Gastrocnemius medialis (tissue), 4 donors: ENCODE data around the gene SLC6A19. TPM values are rescaled to one million over a fixed set of nuclear protein-coding genes. Genes with fewer than 3 reads are reported as not detected.

Experiments
- ATAC-seq, 2 donors: fragments of 150-250 bp; one replicate each; pipeline ENCODE4 v1.9.1; 2016
- DNase-seq, 2 donors: peaks; one replicate each; pipeline ENCODE4 v3.0.0-alpha.2; 2019
- H3K27ac ChIP-seq, 4 donors: fragments of 200-600 bp; sonication (generic); 1 replicate in 1 of 4; 2 replicates in 3 of 4; pipeline ENCODE4 v1.5.1; 2016 to 2018; ENCODE audit warnings: mild to moderate bottlenecking in 2 of 4, moderate library complexity in 1 of 4
- H3K27me3 ChIP-seq, 3 donors: fragments of 200-600 bp; sonication (generic) in 2 of 3; 1 replicate in 1 of 3; 2 replicates in 2 of 3; pipeline versions ENCODE4 v1.5.1 to v1.6.0; 2016 to 2019; ENCODE audit warnings: mild to moderate bottlenecking in 1 of 3, moderate library complexity in 1 of 3
- H3K36me3 ChIP-seq, 2 donors: fragments of 200-600 bp; sonication (generic) in 1 of 2; one replicate each; pipeline ENCODE4 v1.5.1; 2017 to 2018
- H3K4me1 ChIP-seq, 2 donors: fragments of 200-600 bp; sonication (generic) in 1 of 2; one replicate each; pipeline ENCODE4 v1.5.1; 2016 to 2017; ENCODE audit warnings: mild to moderate bottlenecking in 2 of 2
- H3K4me3 ChIP-seq, 4 donors: fragments of 200-600 bp; sonication (generic) in 3 of 4; 1 replicate in 1 of 4; 2 replicates in 3 of 4; pipeline ENCODE4 v1.5.1; 2016 to 2019; ENCODE audit warnings: mild to moderate bottlenecking in 2 of 4
- H3K9me3 ChIP-seq, 3 donors: fragments of 200-600 bp; sonication (generic) in 2 of 3; 1 replicate in 1 of 3; 2 replicates in 2 of 3; pipeline ENCODE4 v1.5.1; 2016 to 2019
- POLR2A ChIP-seq, 2 donors: fragments of 450-650 bp; IDR thresholded peaks; one replicate each; pipeline ENCODE4 v1.6.1; 2017; ENCODE audit warnings: antibody characterized with exemption in 2 of 2, mild to moderate bottlenecking in 2 of 2, moderate library complexity in 2 of 2
- in situ Hi-C, 4 donors: fragments of 200-750 bp; cut with MboI; loops; one replicate each; pipeline versions ENCODE4 v1.15.0 to v1.8.0; 2017; ENCODE audit warnings: low sequenced_read_pairs in 4 of 4
- intact Hi-C: fragments of 100-400 bp; cut with DNase I; formaldehyde crosslinking; loops from one replicate; pipeline ENCODE4 v1.15.1; 2023; ENCODE audit warnings: low total_unique reads
- total RNA-seq, 4 donors: library from RNA; depleted of rRNA; stranded (reverse); fragments of >200 nt; gene quantifications; one replicate each; pipeline versions ENCODE4 v1.1.0 to v1.2.3, GENCODE V29; 2016
- TF ChIP-seq, protein P1 (sequence below), 5 experiments: fragments of 450-650 bp in 3 of 5; fragments of 200-600 bp in 2 of 5; sonication (generic) in 2 of 5; IDR thresholded peaks in 4 of 5; conservative IDR thresholded peaks in 1 of 5; 1 replicate in 4 of 5; 2 replicates in 1 of 5; pipeline ENCODE4 v1.5.1; 2016 to 2019; ENCODE audit warnings: antibody characterized with exemption in 5 of 5, mild to moderate bottlenecking in 3 of 5, moderate library complexity in 3 of 5

Gene SLC6A19
- total RNA-seq, 4 donors from 2014 or later, result 0.05 TPM; not detected in 3

DNA sequence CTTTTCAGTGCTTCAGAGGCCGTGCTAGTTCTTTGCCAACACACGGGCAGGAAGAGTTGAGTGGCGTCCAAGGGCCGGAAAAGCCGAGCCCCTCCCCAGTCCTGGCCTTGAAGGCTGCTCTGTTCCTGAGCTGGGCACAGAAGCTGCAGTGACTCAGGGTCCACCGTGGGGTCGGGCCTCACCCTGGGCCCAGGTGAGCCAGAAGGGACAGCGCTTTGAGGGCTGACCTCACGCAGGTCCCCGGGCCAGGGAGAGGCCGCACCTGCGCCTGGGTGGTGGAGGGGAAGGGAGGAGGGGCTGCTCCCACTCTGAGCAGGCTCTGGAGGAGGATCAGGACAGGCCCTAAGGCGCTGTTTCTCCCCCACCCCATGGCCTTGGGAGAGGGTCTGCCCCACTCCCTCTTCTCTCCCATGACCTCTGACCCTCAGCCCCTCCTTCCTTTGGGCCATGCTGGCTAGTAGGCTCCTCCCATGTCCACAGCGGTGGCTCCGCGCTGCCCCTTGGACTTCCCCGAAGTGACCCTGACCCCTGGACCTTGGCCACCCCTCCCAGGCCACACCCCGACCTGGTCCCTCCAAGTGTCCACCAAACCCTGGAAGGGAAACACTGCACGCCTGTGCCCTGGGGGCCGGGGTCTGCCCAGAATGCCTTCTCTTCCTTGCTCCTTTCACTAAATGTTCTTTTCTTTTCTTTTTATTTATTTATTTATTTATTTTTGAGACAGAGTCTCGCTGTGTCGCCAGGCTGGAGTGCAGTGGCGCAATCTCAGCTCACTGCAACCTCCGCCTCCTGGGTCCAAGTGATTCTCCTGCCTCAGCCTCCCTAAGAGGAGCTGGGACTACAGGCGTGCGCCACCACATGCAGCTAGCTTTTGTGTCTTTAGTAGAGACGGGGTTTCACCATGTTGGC is 19.7 kb upstream of the SLC6A19 start:
- Histone ChIP-seq H3K4me1 (no peaks in the 10 kb centered on the region), H3K27me3 (no peaks in the 10 kb centered on the region), H3K36me3 (no peaks in the 10 kb centered on the region), H3K9me3 (no peaks in the 10 kb centered on the region), H3K27ac (no peak overlapping the region), H3K4me3 (no peak overlapping the region)
- TF ChIP-seq POLR2A (IDR thresholded peaks at IDR 0.05), result no peak
- TF ChIP-seq, protein P1, sequence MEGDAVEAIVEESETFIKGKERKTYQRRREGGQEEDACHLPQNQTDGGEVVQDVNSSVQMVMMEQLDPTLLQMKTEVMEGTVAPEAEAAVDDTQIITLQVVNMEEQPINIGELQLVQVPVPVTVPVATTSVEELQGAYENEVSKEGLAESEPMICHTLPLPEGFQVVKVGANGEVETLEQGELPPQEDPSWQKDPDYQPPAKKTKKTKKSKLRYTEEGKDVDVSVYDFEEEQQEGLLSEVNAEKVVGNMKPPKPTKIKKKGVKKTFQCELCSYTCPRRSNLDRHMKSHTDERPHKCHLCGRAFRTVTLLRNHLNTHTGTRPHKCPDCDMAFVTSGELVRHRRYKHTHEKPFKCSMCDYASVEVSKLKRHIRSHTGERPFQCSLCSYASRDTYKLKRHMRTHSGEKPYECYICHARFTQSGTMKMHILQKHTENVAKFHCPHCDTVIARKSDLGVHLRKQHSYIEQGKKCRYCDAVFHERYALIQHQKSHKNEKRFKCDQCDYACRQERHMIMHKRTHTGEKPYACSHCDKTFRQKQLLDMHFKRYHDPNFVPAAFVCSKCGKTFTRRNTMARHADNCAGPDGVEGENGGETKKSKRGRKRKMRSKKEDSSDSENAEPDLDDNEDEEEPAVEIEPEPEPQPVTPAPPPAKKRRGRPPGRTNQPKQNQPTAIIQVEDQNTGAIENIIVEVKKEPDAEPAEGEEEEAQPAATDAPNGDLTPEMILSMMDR (IDR thresholded peaks at IDR 0.05 in 4 of 5, conservative IDR thresholded peaks at IDR 0.05 in 1 of 5), result no peak
- in situ Hi-C loops, result no loop called here
- DNase-seq, result no peak
- no peak for ATAC-seq
- intact Hi-C loops, result no loop called here

DNA sequence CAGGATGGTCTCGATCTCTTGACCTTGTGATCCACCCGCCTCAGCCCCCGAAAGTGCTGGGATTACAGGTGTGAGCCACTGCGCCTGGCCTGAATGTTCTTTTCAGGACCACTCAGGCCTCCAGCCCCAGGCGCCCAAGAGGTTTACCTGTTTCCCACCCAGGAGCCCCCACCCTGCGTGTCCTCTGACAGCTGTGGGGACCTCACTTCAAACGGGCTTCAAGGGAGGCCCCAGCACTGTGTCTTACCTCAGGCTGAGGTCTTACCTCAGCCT is 19.1 kb upstream of the SLC6A19 start:
- Histone ChIP-seq H3K36me3 (no peaks in the 10 kb centered on the region), H3K9me3 (no peaks in the 10 kb centered on the region), H3K27me3 (peaks cover 0 to 6% (median 0%) of the 10 kb centered on the region in 3 donors), H3K4me1 (no peaks in the 10 kb centered on the region), H3K27ac (no peak overlapping the region), H3K4me3 (no peak overlapping the region)
- ATAC-seq (no peak), DNase-seq (no peak)
- in situ Hi-C loops, result no loop called here
- intact Hi-C loops, result no loop called here
- no peak for TF ChIP-seq POLR2A (IDR thresholded peaks at IDR 0.05)
- TF ChIP-seq, protein P1 (IDR thresholded peaks at IDR 0.05 in 4 of 5, conservative IDR thresholded peaks at IDR 0.05 in 1 of 5), result no peak

DNA sequence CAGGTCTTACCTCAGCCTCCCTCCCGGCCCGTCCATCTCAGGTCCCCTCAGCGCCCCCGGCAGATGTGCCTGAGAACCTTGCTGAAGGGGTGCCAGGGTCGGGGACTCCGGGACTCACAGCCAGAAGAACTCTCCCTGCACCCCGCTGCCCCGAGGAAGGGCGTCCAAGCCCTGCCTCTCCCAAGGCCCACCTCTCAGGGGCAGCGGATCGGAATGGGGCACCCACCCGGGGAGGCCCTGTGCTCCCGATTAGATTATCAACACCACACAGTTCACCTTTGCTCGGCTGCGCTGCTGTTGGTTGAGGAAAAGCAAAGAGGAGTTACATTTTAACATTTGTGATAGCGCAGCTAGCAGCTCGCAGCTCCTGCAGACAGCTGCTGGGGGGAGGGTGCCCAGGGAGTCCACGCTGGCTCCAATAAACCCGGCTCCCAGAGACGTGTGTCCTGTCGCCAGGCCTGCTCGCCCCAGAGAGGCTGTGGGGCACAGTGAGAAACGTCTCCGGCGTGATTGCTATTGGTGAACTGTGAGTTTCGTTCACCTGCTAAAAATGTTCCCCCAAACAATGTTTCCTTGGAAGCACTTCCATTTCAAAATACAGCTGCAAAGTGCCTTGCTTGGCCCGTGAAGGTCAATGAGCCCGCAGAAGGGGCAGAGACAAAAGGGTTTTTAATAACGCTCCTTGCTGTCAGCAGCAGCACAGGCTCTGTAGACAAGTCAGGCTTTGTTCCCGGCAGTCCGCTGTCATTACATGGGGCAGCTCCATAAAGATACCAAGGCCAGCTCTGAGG is 18.6 kb upstream of the SLC6A19 start:
- Histone ChIP-seq H3K4me1 (no peaks in the 10 kb centered on the region), H3K4me3 (no peak overlapping the region), H3K9me3 (no peaks in the 10 kb centered on the region), H3K36me3 (no peaks in the 10 kb centered on the region), H3K27ac (no peak overlapping the region), H3K27me3 (peaks cover under 1 to 11% (median 2%) of the 10 kb centered on the region in 3 donors)
- no peak for ATAC-seq
- no peak for TF ChIP-seq POLR2A (IDR thresholded peaks at IDR 0.05)
- TF ChIP-seq, protein P1 (IDR thresholded peaks at IDR 0.05 in 4 of 5, conservative IDR thresholded peaks at IDR 0.05 in 1 of 5), result no peak
- in situ Hi-C loops (no loop called here), intact Hi-C loops (no loop called here)
- peak in 1 of 2 donors; percentile 0 for DNase-seq

DNA sequence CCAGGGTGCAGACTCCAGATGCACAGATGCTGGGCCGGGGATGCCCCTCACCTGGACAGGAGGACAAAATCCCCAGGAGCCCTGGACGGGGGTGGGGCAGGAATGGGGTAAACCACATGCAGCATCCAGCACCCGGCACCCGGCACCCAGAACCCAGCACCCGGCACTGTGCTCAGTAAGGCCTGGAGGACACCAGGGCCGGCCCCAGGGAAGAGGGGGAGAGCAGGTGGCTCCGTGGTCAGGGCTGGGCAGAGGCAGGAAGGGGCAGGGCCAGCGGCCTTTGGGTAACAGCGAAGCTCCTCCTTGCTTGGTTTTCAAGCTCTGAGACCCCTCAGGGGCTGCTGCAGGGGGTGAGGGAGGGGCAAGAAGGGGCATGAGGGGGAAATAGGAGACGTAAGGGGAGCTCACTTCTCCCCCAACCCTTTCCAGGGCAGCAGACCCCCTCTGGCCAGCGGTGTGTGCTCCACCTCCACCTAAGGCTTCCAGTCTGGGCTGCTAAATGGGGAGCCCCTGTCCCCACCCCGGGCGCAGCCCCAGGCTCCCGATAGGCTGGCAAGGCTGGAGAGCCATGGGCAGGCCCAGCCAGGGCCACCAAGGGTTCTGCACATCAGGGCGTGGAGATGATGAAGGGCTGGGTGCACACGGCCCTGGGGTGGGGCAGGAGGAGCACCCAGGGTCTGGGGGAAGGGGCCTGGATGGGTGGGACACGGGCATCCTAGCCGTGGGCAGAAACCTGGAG is 17.8 kb upstream of the SLC6A19 start:
- Histone ChIP-seq H3K4me1 (no peaks in the 10 kb centered on the region), H3K36me3 (no peaks in the 10 kb centered on the region), H3K27me3 (peaks cover 3 to 14% (median 7%) of the 10 kb centered on the region in 3 donors), H3K27ac (no peak overlapping the region), H3K9me3 (no peaks in the 10 kb centered on the region), H3K4me3 (no peak overlapping the region)
- ATAC-seq, result no peak
- peak in 1 of 2 donors; percentile 1 for DNase-seq
- in situ Hi-C loops, result no loop called here
- TF ChIP-seq, protein P1 (IDR thresholded peaks at IDR 0.05 in 4 of 5, conservative IDR thresholded peaks at IDR 0.05 in 1 of 5), result no peak
- intact Hi-C loops, result no loop called here
